ENCODE results near the gene RNF115.

The RNF115 gene

DNA sequence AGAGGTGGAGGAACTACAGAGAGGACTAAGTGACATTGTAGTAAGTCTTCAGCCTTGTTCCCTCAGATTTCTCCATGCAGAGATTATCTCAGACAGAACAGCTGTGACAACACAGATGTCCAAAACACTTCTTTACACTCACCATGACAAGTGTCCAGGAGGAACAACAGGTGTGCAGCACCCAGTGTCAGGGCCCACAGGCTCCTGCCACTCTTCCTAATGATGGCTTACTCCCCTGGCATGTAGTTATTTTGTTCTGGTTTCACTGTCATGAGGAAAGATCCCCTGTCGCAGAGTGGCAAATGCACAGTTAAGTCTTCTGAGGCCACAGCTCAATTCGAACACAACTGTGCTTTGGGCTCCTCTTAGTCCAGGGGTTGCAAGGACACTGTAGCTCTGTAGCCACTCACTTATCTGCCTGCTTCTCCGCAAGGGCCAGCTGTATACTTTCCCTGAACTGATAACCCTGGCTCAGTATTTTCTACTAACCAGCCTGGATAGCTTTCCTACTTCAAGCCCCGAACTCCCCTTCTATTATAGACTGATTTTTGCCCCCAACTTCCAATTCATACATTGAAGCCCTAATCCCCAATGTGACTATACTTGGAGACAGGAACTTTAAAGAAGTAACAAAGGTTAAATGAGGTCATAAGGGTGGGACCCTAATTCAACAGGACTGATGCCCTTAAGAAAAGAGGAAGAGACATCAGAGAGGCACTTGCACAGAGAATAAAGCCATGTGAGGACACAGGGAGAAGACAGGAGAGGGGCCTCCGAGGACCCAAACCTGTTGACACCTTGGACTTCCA is 127.9 kb downstream of the RNF115 start:
- no peak overlapping the region for H3K9ac ChIP-seq (ENCODE audit: low read length)
- no peaks in the 10 kb centered on the region for H3K27me3 ChIP-seq (ENCODE audit: low read length)
- H4K20me1 ChIP-seq (ENCODE audit: low read depth, low read length): no peaks in the 10 kb centered on the region
- TF ChIP-seq, protein P1, sequence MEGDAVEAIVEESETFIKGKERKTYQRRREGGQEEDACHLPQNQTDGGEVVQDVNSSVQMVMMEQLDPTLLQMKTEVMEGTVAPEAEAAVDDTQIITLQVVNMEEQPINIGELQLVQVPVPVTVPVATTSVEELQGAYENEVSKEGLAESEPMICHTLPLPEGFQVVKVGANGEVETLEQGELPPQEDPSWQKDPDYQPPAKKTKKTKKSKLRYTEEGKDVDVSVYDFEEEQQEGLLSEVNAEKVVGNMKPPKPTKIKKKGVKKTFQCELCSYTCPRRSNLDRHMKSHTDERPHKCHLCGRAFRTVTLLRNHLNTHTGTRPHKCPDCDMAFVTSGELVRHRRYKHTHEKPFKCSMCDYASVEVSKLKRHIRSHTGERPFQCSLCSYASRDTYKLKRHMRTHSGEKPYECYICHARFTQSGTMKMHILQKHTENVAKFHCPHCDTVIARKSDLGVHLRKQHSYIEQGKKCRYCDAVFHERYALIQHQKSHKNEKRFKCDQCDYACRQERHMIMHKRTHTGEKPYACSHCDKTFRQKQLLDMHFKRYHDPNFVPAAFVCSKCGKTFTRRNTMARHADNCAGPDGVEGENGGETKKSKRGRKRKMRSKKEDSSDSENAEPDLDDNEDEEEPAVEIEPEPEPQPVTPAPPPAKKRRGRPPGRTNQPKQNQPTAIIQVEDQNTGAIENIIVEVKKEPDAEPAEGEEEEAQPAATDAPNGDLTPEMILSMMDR (IDR thresholded peaks at IDR 0.05; ENCODE audit: insufficient read depth, low read length, poor library complexity, severe bottlenecking): no peak
- TF ChIP-seq EZH2phosphoT487 (conservative IDR thresholded peaks at IDR 0.05; ENCODE audit: low read length): no peak
- no peak overlapping the region for H2AFZ ChIP-seq (ENCODE audit: low read depth, low read length, severe bottlenecking)
- no peak overlapping the region for H3K4me3 ChIP-seq (ENCODE audit: insufficient read depth, low read length, poor library complexity, severe bottlenecking)
- H3K36me3 ChIP-seq (ENCODE audit: low read length): no peaks in the 10 kb centered on the region
- H3K79me2 ChIP-seq (ENCODE audit: insufficient read depth, low read length): no peaks in the 10 kb centered on the region
- H3K4me2 ChIP-seq (ENCODE audit: low read depth, low read length, poor library complexity, severe bottlenecking): no peak overlapping the region
- no peaks in the 10 kb centered on the region for H3F3A ChIP-seq (ENCODE audit: insufficient read depth)
- H3K9me3 ChIP-seq (ENCODE audit: insufficient read depth, low read length): no peaks in the 10 kb centered on the region
- H3K27ac ChIP-seq (ENCODE audit: low read depth, low read length): no peak overlapping the region
- H3K9me2 ChIP-seq (replicated peaks; ENCODE audit: insufficient read depth, low read length): no peaks in the 10 kb centered on the region

DNA sequence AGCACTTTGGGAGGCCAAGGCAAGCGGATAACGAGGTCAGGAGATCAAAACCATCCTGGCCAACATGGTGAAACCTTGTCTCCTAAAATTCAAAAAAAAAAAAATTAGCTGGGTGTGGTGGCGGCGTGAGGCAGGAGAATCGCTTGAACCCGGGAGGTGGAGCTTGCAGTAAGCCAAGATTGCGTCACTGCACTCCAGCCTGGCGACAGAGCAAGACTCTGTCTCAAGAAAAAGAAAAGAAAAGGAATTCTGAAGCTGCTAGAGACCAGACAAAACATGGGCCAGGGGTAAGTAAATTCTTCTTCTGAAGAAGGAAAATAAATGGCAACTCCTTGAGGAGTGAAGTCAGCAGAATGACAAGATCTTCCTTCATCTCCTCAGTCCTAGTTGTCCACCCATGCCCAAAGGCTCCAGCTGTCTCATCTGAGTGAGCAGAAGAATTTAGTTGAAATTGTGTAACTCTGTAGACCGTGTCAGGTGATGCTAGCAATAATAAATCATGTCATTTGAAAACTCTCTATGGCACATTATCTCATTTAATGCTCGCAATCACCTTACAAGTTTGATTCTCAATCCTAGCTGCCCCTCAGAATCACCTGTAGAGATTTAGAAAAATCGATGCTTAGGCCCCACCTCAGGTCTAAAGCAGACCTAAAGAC is 131.0 kb downstream of the RNF115 start:
- no peaks in the 10 kb centered on the region for H3K36me3 ChIP-seq (ENCODE audit: low read length)

DNA sequence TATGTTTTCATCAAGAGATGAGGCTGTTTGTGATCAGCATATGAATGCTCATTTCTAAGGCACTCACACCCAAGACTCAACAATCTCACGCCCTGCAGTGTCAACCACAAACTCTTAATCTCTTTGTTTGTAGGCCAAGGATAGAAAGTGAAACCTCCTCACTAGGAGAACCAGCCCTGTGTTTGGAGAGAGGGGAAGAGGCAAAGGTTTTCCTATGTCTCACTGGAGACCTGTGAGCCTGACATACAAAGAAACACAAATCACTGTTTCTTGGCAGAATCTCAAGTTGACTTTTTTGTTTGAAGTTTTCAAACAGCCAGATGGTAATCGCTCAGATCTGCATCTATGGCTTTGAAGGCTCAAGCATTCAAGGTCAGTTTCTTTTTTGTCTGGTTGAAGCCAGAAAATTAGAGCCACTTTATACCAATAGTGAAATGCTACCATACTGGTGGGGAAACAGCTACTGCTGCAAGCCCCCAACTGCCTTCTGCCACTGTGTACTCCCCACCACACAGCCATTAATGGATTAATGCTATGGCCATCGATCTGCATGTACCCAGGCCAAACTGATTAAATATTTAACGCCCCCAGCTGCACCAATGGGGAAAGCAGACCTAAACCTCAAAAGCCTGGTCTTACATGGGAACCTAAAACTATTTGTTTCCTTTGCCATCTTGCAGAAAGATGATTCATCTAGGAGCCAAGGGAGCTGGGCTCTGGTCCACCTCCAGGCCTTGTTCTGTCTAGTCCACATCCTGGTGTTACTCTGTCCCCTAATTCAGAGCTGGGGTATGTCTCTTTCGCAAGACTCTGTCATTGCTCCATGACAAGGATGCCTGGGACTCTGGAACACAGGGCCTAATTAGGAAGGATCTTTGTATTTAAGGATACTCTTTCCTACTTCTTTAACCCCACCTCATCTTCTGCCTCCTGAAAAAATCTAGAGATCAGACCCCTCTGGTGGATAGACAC is 133.0 kb downstream of the RNF115 start:
- no peaks in the 10 kb centered on the region for H3K9me3 ChIP-seq (ENCODE audit: insufficient read depth, low read length)
- H3K36me3 ChIP-seq (ENCODE audit: low read length): no peaks in the 10 kb centered on the region
- no peak overlapping the region for H3K9ac ChIP-seq (ENCODE audit: low read length)
- no peak overlapping the region for H2AFZ ChIP-seq (ENCODE audit: low read depth, low read length, severe bottlenecking)
- H3F3A ChIP-seq (ENCODE audit: insufficient read depth): no peaks in the 10 kb centered on the region
- no peak overlapping the region for H3K4me3 ChIP-seq (ENCODE audit: insufficient read depth, low read length, poor library complexity, severe bottlenecking)
- TF ChIP-seq, protein P1 (IDR thresholded peaks at IDR 0.05; ENCODE audit: insufficient read depth, low read length, poor library complexity, severe bottlenecking): no peak
- no peak for TF ChIP-seq EZH2phosphoT487 (conservative IDR thresholded peaks at IDR 0.05; ENCODE audit: low read length)
- H3K9me2 ChIP-seq (replicated peaks; ENCODE audit: insufficient read depth, low read length): no peaks in the 10 kb centered on the region
- H3K79me2 ChIP-seq (ENCODE audit: insufficient read depth, low read length): no peaks in the 10 kb centered on the region
- H3K27ac ChIP-seq (ENCODE audit: low read depth, low read length): no peak overlapping the region
- no peak overlapping the region for H3K4me2 ChIP-seq (ENCODE audit: low read depth, low read length, poor library complexity, severe bottlenecking)
- no peaks in the 10 kb centered on the region for H4K20me1 ChIP-seq (ENCODE audit: low read depth, low read length)
- H3K27me3 ChIP-seq (ENCODE audit: low read length): no peaks in the 10 kb centered on the region

More for the DNA sequence above, 131.0 kb downstream of the RNF115 start:
- Histone ChIP-seq H3K27me3 (ENCODE audit: low read length) (no peaks in the 10 kb centered on the region), H3K4me3 (ENCODE audit: insufficient read depth, low read length, poor library complexity, severe bottlenecking) (no peak overlapping the region), H3K9me3 (ENCODE audit: insufficient read depth, low read length) (no peaks in the 10 kb centered on the region), H4K20me1 (ENCODE audit: low read depth, low read length) (no peaks in the 10 kb centered on the region), H3K79me2 (ENCODE audit: insufficient read depth, low read length) (no peaks in the 10 kb centered on the region), H3F3A (ENCODE audit: insufficient read depth) (no peaks in the 10 kb centered on the region), H3K27ac (ENCODE audit: low read depth, low read length) (no peak overlapping the region), H2AFZ (ENCODE audit: low read depth, low read length, severe bottlenecking) (no peak overlapping the region), H3K9me2 (replicated peaks; ENCODE audit: insufficient read depth, low read length) (no peaks in the 10 kb centered on the region), H3K4me2 (ENCODE audit: low read depth, low read length, poor library complexity, severe bottlenecking) (no peak overlapping the region), H3K9ac (ENCODE audit: low read length) (no peak overlapping the region)
- TF ChIP-seq, protein P1 (IDR thresholded peaks at IDR 0.05; ENCODE audit: insufficient read depth, low read length, poor library complexity, severe bottlenecking): no peak
- TF ChIP-seq EZH2phosphoT487 (conservative IDR thresholded peaks at IDR 0.05; ENCODE audit: low read length): no peak

Measured in SU-DHL-6 (cell line).